Transverse colon (tissue), 4 donors: Measurements from ENCODE around the gene RMDN2. TPM values are rescaled to one million over a fixed set of nuclear protein-coding genes. Genes with fewer than 3 reads are reported as not detected.
"Not testable (repeated sequence)": the region's sequence is repeated elsewhere in the genome, so short reads cannot be mapped to it uniquely, and the experiment has no call there.

Experiments used
- DNase-seq: peaks from one replicate; pipeline ENCODE4 v3.0.0-alpha.2; 2019
- H3K27ac ChIP-seq, 4 donors: fragments of 200-600 bp; sonication (generic); 2 replicates each; pipeline ENCODE4 v1.5.1; 2016 to 2018; ENCODE audit warnings: inconsistent platforms in 4 of 4
- H3K27me3 ChIP-seq: fragments of 200-600 bp; sonication (generic); 2 replicates; pipeline ENCODE4 v1.5.1; 2017; ENCODE audit warnings: inconsistent platforms
- H3K36me3 ChIP-seq, 4 donors: fragments of 200-600 bp; sonication (generic); 2 replicates each; pipeline ENCODE4 v1.5.1; 2017 to 2019; ENCODE audit warnings: inconsistent platforms in 4 of 4
- H3K4me1 ChIP-seq, 4 donors: fragments of 200-600 bp; sonication (generic); 2 replicates each; pipeline ENCODE4 v1.5.1; 2017 to 2020; ENCODE audit warnings: inconsistent platforms in 4 of 4
- H3K4me3 ChIP-seq, 4 donors: fragments of 200-600 bp; sonication (generic); 1 replicate in 1 of 4; 2 replicates in 3 of 4; pipeline versions ENCODE4 v1.5.1 to v1.6.1; 2017 to 2019; ENCODE audit warnings: inconsistent platforms in 4 of 4
- H3K9me3 ChIP-seq, 2 donors: fragments of 200-600 bp; sonication (generic); 2 replicates each; pipeline ENCODE4 v1.5.1; 2017 to 2019; ENCODE audit warnings: inconsistent platforms in 2 of 2
- CTCF ChIP-seq, 5 experiments: fragments of 200-600 bp in 3 of 5; fragments of 450-650 bp in 2 of 5; sonication (generic) in 3 of 5; IDR thresholded peaks; 1 replicate in 2 of 5; 2 replicates in 3 of 5; pipeline ENCODE4 v1.5.1; 2016 to 2017; ENCODE audit warnings: antibody characterized with exemption in 5 of 5, inconsistent platforms in 3 of 5, mild to moderate bottlenecking in 2 of 5, moderate library complexity in 1 of 5
- EP300 ChIP-seq: sonication (generic); formaldehyde crosslinking; IDR thresholded peaks from one replicate; pipeline ENCODE4 v1.6.1; 2017; ENCODE audit warnings: antibody characterized with exemption, low read depth
- POLR2A ChIP-seq: fragments of 450-650 bp; IDR thresholded peaks from one replicate; pipeline ENCODE4 v1.6.1; 2016; ENCODE audit warnings: antibody characterized with exemption, mild to moderate bottlenecking, moderate library complexity
- POLR2AphosphoS5 ChIP-seq, 3 donors: sonication (generic); formaldehyde crosslinking; IDR thresholded peaks; one replicate each; pipeline ENCODE4 v1.6.1; 2016; ENCODE audit warnings: antibody characterized with exemption in 3 of 3
- WGBS, 2 donors: methylation state at CpG; one replicate each; pipeline ENCODE4 v1.1.5; 2018; ENCODE audit warnings: low coverage in 1 of 2; 5-methylcytosine and 5-hydroxymethylcytosine counted together
- in situ Hi-C, 4 donors: fragments of 200-750 bp; cut with MboI; loops; one replicate each; pipeline versions ENCODE4 v1.15.0 to v1.15.1; 2017; ENCODE audit warnings: low sequenced_read_pairs in 3 of 4, low pct_ligation_motif_present in 1 of 4, low pct_unique_long_range_greater_than_20kb in 1 of 4
- intact Hi-C: fragments of 100-400 bp; cut with DNase I; formaldehyde crosslinking; loops from one replicate; pipeline ENCODE4 v1.15.1; 2023; ENCODE audit warnings: low total_unique reads
- total RNA-seq, 4 donors: library from RNA; depleted of rRNA; stranded (reverse); fragments of >200 nt; gene quantifications; one replicate each; pipeline ENCODE4 v1.1.0, GENCODE V29; 2016

The RMDN2 gene
- total RNA-seq, 4 donors from 2014 or later, result 12.3 to 48.3 (median 28.9) TPM

GRCh38 chr2:37944268-37944667, 19.2 kb downstream of the RMDN2 start:
- Histone ChIP-seq H3K9me3 (no peaks in the 10 kb centered on the region), H3K36me3 (no peaks in the 10 kb centered on the region), H3K27me3 (no peaks in the 10 kb centered on the region), H3K4me1 (no peaks in the 10 kb centered on the region), H3K27ac (no peak overlapping the region), H3K4me3 (no peak overlapping the region)
- 96 to 99% methylated on average over 2 of the region's 2 CpGs for WGBS, 2 donors
- intact Hi-C loops, result no loop called here
- no peak for DNase-seq
- TF ChIP-seq POLR2A (no peak), CTCF (IDR thresholded peaks at IDR 0.05) (no peak), POLR2AphosphoS5 (IDR thresholded peaks at IDR 0.05) (no peak), EP300 (no peak)
- in situ Hi-C loops, result no loop called here

- 90 to 93% methylated on average over 1 of the region's 1 CpG for WGBS, 2 donors
- in situ Hi-C loops, result no loop called here
- intact Hi-C loops, result no loop called here
Measured at GRCh38 chr2:37947306-37947705, 22.2 kb downstream of the RMDN2 start.

DNA sequence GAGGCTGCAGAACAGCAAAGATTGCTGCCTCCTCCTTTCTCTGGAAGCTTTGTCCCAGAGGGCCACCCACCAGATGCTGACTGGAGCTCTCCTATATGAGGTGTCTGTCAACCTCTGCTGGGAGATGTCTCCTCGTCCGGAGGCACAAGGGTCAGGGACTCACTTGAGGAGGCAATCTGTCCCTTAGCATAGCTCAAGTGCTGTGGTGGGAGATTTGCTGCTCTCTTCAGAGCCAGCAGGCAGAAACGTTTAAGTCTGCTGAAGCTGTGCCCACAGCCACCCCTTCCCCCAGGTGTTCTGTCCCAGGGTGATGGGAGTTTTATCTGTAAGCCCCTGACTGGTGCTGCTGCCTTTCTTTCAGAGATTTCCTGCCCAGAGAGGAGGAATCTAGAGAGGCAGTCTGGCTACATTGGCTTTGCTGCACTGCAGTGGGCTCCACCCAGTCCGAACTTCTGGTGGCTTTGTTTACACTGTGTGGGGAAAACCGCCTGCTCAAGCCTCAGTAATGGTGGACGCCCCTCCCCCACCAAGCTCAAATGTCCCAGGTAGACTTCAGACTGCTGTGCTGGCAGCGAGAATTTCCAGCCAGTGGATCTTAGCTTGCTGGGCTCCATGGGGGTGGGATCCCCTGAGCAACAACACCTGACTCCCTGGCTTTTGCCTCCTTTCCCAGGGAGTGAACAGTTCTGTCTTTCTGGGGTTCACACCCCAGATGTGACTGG, 37.1 kb downstream of the RMDN2 start:
- WGBS, 2 donors, result 82% methylated on average over 7 of the region's 7 CpGs; no CpG with 5 or more reads in 1 of the 2 donors
- H3K36me3 ChIP-seq, H3K27me3 ChIP-seq, in situ Hi-C loops, H3K4me3 ChIP-seq, H3K4me1 ChIP-seq, intact Hi-C loops, DNase-seq, H3K27ac ChIP-seq, H3K9me3 ChIP-seq: not testable (repeated sequence)

More at GRCh38 chr2:37947306-37947705, 22.2 kb downstream of the RMDN2 start:
- H3K4me3 ChIP-seq, result no peak overlapping the region
- TF ChIP-seq POLR2AphosphoS5 (IDR thresholded peaks at IDR 0.05), result no peak
- TF ChIP-seq POLR2A, result no peak
- TF ChIP-seq CTCF (IDR thresholded peaks at IDR 0.05), result no peak
- TF ChIP-seq EP300, result no peak
- no peaks in the 10 kb centered on the region for H3K36me3 ChIP-seq
- no peak for DNase-seq
- no peak overlapping the region for H3K27ac ChIP-seq
- H3K9me3 ChIP-seq, result no peaks in the 10 kb centered on the region
- H3K4me1 ChIP-seq, result no peaks in the 10 kb centered on the region
- no peaks in the 10 kb centered on the region for H3K27me3 ChIP-seq

DNA sequence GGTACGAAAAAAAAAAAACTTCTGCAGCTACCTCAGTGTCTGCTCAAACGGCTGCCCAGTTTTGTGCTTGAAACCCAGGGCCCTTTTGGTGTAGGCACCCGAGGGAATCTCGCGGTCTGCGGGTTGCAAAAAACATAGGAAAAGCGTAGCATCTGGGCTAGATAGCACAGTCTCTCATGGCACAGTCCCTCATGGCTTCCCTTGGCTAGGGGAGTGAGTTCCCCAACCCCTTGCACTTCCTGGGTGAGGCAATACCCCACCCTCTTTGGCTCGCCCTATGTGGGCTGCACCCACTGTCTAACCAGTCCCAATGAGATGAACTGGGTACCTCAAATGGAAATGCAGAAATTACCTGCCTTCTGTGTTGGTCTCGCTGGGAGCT, 37.6 kb downstream of the RMDN2 start:
- H3K4me3 ChIP-seq, H3K27me3 ChIP-seq, H3K4me1 ChIP-seq, H3K27ac ChIP-seq, intact Hi-C loops, in situ Hi-C loops, DNase-seq, H3K36me3 ChIP-seq, H3K9me3 ChIP-seq: not testable (repeated sequence)
- WGBS, 2 donors, result 61 to 90% methylated on average over 6 to 9 of the region's 9 CpGs

GRCh38 chr2:37963901-37964300, 38.8 kb downstream of the RMDN2 start:
- H3K27me3 ChIP-seq, H3K27ac ChIP-seq, H3K4me1 ChIP-seq, DNase-seq, H3K4me3 ChIP-seq, in situ Hi-C loops, intact Hi-C loops, H3K36me3 ChIP-seq, H3K9me3 ChIP-seq: not testable (repeated sequence)
- 96% methylated on average over 17 of the region's 33 CpGs; no CpG with 5 or more reads in 1 of the 2 donors for WGBS, 2 donors

DNA sequence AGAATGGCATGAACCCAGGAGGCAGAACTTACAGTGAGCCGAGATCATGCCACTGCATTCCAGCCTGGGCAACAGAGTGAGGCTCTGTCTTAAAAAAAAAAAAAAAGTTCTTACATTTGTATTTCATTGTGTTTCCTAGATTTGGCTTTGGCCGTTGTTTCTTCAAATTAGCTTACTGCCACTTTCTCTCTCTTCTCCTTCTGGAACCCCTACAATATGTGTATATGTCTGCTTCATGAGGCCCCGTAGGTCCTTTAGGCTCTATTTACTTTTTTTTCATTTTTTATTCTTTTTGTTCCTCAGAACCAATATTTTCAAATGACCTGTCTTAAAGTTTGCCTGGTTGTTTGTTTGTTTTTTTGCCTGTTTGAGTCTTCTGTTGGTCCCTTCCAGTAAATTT, 41.2 kb downstream of the RMDN2 start:
- intact Hi-C loops (no loop called here), in situ Hi-C loops (no loop called here)
- WGBS, 2 donors, result 89 to 92% methylated on average over 3 of the region's 3 CpGs
- no peak for DNase-seq
- TF ChIP-seq EP300 (no peak), POLR2AphosphoS5 (IDR thresholded peaks at IDR 0.05) (no peak), POLR2A (no peak), CTCF (IDR thresholded peaks at IDR 0.05) (no peak)
- Histone ChIP-seq H3K27ac (no peak overlapping the region), H3K27me3 (no peaks in the 10 kb centered on the region), H3K9me3 (no peaks in the 10 kb centered on the region), H3K36me3 (no peaks in the 10 kb centered on the region), H3K4me3 (no peak overlapping the region), H3K4me1 (no peaks in the 10 kb centered on the region)
